HG03095 (cell line): ENCODE measurements around the gene GIGYF2.
"Not testable (repeated sequence)": the region's sequence is repeated elsewhere in the genome, so short reads cannot be mapped to it uniquely, and the experiment has no call there.

Experiments used
- ATAC-seq: cut with Tn5 transposase; IDR thresholded peaks from one replicate; pipeline ENCODE4 v1.9.1; 2021; ENCODE audit warnings: moderate library complexity; ENCODE audit not compliant: unreplicated experiment

GIGYF2 gene

DNA sequence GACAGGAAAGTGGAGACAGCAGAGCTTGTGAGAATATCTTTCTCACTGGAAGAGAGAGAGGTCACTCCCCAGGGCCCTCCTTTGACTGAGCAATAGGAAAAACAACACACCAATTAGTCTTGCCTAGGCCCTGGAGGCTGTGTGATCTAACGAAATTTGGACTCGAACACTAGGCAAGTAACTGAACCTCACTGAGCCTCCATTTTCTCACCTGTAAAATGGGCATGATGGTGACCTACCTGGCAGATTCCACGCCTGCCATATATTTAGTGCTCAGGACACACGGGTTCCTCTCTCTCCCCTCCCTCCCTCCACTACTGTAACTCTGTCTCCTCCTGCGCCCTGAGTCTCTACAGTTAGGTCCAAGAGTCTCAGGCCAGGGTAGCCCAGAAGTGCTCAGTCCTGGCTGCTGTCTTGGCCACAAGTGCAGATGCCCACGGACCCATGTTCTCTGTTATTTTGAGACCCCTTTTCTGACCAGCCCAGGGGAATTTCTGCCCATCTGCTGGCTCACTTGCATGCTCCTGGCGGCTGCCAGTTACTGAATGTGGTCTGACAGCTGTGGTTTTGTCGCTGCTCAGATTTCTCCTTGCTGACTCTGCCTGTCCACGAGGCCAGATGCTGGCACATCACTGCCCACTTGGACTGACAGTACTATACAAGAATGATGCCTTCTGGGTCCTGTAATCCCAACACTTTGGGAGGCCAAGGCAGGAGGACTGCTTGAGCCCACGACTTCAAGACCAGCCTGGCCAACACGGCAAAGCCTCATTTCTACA lies 9.6 kb upstream of the GIGYF2 start:
- no peak for ATAC-seq

DNA sequence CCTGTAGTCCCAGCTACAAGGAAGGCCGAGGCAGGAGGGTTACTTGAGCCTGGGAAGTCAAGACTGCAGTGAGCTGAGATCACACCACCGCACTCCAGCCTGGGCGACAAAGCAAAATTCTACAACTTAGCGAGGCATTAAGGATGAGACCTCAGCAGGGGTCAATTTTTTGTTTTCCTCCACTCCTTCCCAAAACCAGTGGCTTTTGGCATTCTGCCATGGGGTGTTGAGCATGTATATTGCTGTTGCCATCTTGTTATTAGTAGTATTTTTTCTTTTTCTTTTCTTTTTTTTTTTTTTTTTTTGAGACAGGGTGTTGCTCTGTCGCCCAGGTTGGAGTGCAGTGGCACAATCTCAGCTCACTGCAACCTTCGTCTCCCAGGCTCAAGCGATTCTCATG lies 8.9 kb upstream of the GIGYF2 start:
- ATAC-seq, result no peak

DNA sequence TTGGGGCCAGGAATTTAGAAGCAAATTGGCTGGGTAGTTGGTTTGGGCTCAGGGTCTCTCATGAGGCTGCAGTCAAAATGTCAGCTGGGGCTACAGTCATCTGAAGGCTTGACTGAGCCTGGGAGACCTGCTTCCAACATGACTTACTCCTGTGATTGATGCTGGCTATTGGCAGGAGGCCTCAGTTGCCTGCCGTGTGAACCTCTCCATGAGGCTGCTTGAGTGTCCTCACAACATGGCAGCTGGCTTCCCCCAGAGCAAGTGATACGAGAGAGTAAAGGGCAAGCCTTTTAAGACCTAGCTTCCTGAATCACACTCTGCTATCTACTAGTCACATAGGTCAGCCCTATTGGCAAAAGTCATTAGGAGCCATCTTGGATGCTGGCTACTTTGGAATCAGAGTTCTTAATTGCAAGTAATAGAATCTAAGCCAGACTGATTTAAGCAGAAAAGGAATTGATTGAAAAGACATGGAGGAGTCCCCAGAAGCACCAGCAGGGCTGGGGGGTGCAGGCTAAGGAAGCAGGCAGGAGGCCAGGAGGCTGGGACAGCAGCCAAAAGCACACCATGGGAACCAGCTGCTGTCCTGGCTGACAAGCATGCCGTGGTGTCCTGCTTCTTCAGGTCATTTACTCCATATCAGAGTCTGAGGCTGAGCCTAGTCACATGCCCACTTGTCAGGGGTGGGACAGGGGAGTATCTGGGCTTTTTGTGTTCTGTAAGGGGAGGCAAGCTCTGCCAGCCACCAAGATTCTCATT lies 7.8 kb upstream of the GIGYF2 start:
- no peak for ATAC-seq

DNA sequence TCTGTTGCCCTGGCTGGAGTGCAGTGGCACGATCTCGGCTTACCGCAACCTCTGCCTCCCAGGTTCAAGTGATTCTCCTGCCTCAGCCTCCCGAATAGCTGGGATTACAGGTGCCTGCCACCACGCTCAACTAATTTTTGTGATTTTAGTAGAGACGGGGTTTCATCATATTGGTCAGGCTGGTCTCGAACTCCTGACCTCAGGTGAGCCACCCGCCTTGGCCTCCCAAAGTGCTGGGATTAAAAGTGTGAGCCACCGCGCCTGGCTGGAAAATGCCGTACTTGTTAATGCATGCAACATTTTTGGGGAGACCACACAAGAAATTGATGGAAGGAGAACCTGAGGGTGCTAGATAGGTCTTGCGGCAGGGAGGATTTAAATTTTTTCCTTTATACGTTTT lies 6.0 kb upstream of the GIGYF2 start:
- ATAC-seq, result not testable (repeated sequence)

DNA sequence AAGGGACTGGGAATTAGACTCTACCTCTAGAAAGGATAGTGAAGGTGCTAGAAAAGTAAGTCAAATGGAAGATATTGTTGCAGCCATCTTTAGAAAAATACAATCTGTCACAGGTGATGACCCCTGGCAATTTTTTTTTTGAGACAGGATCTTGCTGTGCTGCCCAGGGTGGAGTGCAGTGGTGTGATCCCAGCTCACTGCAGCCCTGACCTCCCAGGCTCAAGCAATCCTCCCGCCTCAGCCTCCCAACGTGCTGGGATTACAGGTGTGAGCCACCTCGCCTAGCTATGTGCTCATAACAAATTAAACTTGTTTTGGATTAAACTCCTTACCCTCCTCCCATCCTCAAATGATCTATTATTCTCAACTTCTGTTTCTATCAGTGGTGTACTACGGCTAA lies 3.8 kb upstream of the GIGYF2 start:
- ATAC-seq, result no peak

DNA sequence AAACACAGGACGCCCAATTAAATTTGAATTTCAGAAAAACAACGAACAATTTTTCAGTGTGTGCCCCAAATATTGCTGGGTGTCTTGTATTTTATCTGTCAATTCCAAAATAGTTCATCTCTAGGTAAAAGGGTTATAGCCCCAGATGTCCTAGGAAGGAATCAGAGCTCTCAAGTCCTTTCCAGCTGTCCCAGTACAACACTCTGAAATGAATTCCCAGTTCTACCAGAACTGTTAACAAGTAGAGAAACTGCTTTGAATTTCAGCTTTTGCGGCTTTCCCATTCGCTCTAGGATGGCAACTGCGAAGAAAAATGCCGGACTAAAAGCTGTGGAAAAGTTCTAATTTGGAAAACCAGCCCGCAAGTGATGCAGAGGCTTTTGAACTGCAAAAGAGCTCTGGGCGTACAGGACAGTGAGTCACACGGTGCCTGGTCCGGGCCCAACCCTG lies 497 bp upstream of the GIGYF2 start:
- no peak for ATAC-seq

DNA sequence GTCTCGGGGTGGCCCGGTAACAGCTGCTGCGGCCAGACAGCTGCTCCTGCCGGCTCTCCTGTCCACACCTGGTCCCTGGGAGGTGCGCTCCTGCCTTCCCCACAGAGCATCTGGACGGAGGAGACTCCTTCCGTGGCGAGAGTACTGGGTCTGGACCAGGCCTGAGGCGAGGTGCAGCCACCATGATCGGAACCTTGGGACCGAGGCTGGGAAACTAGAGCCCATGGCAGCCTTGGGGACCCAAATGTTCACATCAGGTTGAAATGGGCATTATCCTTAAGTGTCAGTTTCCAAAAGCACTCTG lies 628 bp downstream of the GIGYF2 start:
- ATAC-seq, result no peak

DNA sequence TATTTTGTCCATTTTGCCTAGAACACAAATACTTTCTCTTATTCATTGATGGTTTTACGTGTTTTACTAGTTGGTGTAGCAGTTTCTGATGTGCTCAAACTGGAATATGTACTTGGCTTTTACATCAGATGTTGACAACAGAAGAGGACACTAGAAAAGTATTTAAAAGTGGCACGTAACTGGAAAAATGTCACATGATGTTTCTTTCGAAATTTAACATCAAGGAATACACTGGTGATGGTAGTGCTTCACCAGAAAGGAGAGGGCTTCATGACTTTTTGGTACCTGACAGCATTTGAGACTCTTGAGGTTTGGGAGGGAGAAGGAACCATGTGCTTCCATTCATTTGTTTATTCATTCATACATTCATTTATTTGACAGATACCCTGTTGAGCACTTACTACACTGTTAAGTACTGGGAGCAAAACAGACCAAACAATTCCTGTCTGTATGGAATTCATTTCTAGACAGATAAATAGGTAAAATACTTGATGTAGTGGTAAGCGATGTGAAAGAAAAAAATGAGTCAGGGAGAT lies 1.5 kb downstream of the GIGYF2 start:
- no peak for ATAC-seq

DNA sequence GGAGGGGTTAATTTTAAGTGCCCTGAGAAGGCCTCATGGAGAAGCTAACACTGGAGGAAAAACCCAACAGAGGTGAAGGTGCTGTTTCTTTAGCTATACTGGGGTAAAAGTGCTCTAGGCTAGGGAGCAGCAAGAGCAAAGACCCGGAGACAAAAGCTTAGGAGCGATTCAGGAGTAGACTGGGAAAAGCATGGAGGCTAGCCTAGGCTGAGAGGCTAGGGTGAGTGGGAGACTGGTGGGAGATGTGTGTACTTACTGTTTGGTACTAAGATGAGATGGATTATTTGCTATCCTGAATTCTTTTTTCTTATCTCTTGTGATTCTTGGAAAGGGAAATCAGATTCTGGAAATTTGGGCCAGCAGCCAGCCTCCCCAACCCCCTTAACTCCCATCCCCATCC lies 2.0 kb downstream of the GIGYF2 start:
- ATAC-seq, result no peak

DNA sequence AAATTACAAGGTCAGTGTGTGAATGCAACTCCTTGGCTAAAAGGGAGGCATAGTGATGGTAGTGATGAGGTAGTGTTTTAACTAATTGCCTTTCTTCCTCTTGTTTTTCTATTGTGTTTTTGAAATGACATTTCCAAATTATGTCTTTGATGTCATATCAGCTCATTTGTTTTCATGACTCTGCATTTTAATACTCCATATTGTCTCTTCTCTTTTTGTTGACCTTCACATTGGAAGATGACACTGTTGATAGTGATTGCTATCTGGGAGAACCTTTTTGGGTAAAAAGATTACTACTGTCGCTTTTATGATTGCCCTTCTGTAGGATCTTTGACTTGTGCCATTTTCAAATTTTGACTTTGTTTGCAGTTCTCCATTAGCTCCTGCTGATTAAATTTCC lies 3.0 kb downstream of the GIGYF2 start:
- ATAC-seq, result no peak

DNA sequence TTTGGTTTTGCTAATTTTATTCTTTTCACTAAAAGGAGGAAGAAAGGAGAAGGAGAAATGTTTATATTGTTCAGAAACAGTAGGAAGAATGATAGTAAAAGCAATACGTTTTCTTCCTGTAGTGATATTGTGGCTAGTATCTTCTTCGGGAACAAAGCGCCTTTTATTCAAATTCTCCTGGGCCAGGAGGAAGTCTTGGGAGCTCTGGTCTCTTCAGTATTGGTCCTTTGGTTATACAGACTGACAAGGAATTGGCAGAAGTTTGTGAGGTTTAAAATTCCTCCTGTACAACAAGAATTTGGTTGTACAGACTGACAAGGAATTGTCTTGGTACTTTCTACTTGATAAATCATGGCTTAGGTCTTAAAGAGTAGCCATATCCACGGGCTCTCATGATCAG lies 9.9 kb downstream of the GIGYF2 start:
- ATAC-seq, result no peak

DNA sequence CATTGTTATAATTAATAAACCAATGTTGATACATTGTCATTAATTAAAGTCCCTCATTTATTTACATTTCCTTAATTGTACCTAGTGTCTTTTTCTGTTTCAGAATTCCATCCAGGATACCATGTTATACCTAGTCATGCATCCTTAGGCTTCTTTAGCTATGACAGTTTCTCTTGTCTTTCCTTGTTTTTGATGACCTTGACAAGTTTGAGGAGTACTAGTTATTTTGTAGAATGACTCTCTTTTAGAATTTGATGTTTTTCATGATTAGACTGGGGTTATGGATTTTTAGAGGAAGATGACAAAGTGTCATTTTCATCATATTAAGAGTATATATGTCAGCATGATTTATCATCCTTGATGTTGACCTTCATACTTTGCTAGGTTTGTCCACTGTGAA lies 16.4 kb downstream of the GIGYF2 start:
- no peak for ATAC-seq

DNA sequence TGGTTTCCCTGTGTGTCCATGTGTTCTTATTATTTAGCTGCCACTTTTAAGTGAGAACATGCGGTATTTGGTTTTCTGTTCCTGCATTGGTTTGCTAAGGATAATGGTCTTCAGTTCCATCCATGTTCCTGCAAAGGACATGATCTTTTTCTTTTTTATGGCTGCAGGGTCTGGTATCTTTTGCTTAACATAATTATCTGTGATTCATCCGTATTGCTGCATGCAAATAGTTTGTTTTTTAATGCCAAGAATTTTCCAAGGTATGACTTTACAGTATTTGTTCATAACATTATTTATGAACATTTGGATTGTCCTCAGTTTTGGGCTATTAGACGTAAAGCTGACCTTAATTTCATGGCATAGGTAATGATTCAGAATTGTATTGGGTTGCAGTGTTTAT lies 17.8 kb downstream of the GIGYF2 start:
- ATAC-seq, result no peak

DNA sequence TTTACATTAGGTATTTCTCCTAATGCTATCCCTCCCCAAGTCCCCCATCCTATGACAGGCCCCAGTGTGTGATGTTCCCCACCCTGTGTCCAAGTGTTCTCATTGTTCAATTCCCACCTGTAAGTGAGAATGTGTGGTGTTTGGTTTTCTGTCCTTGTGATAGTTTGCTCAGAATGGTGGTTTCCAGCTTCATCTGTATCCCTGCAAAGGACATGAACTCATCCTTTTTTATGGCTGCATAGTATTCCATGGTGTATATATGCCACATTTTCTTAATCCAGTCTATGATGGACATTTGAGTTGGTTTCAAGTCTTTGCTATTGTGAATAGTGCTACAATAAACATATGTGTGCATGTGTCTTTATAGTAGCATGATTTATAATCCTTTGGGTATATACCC lies 22.9 kb downstream of the GIGYF2 start:
- ATAC-seq, result not testable (repeated sequence)

DNA sequence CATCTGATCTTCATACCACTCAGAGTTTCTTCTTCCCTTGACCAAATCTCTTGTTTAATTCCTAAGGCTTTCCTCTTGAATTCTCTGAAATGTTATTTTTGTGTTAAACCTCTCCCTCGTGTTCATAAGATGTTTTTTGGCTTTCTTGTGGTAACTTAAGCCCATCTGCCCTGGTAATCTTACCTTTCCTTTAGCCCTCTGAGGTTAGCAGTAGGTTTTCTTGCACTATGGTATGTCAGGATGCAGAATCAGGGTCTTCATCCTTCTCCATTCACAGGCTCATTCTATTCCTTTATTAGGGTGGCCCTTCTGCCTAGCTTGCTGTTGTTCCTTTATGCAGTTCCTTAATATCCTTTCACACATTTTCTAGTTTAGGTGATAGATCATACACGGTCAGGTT lies 24.1 kb downstream of the GIGYF2 start:
- no peak for ATAC-seq

DNA sequence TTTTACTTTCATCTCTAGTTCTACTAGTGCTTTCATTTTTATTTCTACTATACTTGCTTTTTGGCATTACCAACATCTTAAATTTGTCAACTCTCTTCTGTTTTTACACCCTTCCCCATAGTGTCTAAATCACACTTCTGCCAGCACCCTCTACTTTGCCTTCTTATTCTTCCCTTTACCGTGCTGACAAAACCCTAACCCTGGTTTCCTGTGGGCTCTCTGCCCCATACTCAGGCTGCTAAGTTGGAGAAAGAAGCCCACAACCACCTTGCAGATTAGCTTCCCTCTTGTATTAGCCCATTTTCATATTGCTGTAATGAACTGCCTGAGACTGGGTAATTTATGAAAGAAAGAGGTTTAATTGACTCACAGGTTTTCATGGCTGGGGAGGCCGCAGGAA lies 24.8 kb downstream of the GIGYF2 start:
- no peak for ATAC-seq

DNA sequence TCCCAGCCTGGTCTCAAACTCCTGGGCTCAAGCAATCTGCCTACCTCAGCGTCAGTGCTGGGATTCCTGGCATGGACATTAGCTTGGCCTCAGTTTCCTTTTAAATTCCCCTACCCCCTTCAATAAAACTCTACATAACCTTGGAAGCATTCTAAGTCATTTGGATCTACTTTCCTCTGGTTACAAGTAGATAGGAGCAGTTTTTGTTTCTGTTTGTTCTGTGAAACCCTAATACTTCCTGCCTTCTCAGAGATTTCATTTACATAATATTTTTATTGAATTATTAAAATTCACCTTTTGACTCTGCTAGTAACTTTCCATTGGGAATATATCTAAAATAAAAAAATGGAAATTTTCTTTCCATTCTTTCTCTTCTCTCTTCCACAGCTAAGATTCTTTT lies 25.9 kb downstream of the GIGYF2 start:
- ATAC-seq, result no peak

DNA sequence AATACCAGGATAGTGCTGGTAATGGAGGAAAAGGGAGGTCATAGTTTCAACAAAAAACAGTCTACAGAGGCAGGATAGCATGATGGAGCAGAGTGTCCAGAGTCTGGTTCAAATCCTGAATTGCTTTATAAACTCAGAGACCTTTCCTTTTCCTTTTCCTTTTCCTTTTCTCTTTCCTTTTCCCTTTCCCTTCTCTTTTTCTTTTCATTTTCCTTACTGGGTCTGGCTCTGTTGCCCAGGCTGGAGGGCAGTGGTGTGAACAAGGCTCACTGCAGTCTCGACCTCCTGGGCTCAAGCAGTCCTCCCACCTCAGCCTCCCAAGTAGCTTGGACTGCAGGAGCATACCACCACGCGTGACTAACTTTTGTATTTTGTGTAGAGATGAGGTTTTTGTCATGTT lies 31.7 kb downstream of the GIGYF2 start:
- no peak for ATAC-seq

DNA sequence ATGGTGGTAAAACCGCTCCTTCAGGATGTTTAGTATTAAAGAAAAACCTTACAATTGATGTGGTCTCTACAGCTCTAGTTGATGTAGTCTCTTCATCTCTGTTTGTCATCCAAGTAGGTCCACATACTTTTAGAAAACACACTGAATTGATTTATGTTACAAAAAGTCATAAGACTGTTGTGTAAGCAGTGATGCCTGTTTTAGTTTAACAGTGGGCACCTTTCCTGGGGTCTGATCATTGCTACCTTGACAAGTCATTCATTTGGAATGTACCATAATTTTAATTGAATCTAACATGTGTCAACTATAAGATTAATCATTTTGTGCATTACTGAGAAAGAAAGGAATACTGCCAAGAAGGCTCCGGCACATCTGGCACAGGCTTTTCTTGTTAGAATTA lies 34.3 kb downstream of the GIGYF2 start:
- ATAC-seq, result no peak

DNA sequence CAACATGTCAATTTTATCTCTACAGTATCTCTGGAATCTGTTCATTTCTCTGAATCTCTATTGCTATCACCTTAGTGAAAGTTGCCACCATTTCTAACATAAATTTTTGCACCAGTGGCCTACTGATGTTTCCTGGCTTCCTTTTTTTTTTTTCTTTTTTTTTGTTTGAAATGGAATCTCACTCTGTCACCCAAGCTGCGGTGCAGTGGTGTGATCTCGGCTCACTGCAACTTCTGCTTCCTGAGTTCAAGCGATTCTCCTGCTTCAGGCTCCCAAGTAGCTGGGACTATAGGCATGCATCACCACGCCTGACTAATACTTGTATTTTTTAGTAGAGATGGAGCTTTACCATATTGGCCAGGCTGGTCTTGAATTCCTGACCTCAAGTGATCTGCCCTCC lies 44.2 kb downstream of the GIGYF2 start:
- ATAC-seq, result no peak

DNA sequence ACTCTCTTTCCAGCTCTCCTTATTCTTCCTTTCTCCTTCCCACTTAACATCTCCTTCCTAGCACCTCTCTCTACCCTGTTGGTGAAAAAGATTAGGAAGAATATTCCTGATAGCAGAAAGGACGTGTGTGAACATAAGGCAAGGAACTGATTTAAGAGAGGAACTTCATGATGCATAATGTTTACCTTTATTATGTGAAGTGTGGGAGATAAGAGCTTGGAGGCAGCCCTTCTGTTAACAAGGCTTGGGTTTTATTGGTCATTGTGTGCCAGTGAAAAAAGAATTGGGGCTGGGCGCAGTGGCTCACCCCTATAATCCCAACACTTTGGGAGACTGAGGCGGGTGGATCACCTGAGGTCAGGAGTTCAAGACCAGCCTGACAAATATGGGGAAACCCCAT lies 44.8 kb downstream of the GIGYF2 start:
- ATAC-seq, result no peak

DNA sequence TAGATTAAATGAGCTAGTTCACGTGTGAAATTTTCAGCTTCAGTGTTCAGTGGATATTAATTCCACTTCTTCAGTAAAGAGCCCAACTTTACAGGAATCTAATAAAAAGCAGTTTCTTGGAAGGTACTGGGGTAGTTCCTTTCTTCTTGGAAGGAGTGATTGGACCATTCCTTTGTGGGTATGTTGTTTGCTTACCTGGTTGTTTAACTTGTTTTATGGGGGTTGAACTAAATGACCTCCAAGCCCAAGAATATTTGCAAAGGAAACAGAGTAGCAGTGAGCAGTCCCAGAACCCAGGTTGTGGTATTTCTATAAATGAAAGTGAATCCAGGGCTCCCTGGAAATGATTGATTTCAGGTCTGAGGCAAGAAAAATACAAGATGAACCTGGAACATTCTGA lies 47.8 kb downstream of the GIGYF2 start:
- ATAC-seq, result no peak
